CD4-positive, alpha-beta T cell treated with Interleukin-17A for 4 hours (primary cell): ENCODE data around the gene MYH16.

Experiments used
- DNase-seq: peaks from one replicate; pipeline ENCODE4 v3.0.0-alpha.2; 2020; ENCODE audit warnings: mixed read lengths

Gene MYH16

GRCh38 chr7:99359465-99360154 is 87.0 kb downstream of the MYH16 start:
- no peak for DNase-seq
